K562 (cell line): Measurements from ENCODE around the gene VDAC1. TPM values are rescaled to one million over a fixed set of nuclear protein-coding genes. Genes with fewer than 3 reads are reported as not detected.

Experiments used
- EP400 ChIP-seq: fragments of 450-650 bp; IDR thresholded peaks from 2 replicates; pipeline ENCODE4 v1.6.1; 2017; ENCODE audit warnings: antibody characterized with exemption, mild to moderate bottlenecking, moderate library complexity
- FOXP1 ChIP-seq: sonication (generic); formaldehyde crosslinking; IDR thresholded peaks from 2 replicates; pipeline ENCODE4 v1.8.0; 2022; ENCODE audit warnings: mild to moderate bottlenecking, missing genetic modification reagents
- HES1 ChIP-seq: fragments of 450-650 bp; IDR thresholded peaks from 2 replicates; pipeline ENCODE4 v1.6.1; 2016; ENCODE audit warnings: low read depth, mild to moderate bottlenecking, moderate library complexity
- HMG20A ChIP-seq: fragments of 450-650 bp; formaldehyde crosslinking; conservative IDR thresholded peaks from 2 replicates; pipeline ENCODE4 v1.4.0; 2020; ENCODE audit warnings: mild to moderate bottlenecking, mixed read lengths
- IFI16 ChIP-seq: fragments of 250-450 bp; sonication (Bioruptor Pico); IDR thresholded peaks from 2 replicates; pipeline ENCODE4 v2.1.2; 2022; ENCODE audit warnings: mild to moderate bottlenecking, inconsistent platforms
- IRF2 ChIP-seq: sonication (generic); formaldehyde crosslinking; IDR thresholded peaks from 2 replicates; pipeline ENCODE4 v1.8.1; 2022; ENCODE audit warnings: mild to moderate bottlenecking, missing genetic modification reagents
- MLLT1 ChIP-seq, 2 experiments: fragments of 450-650 bp; IDR thresholded peaks; 2 replicates each; pipeline ENCODE4 v1.6.1; 2016
- MYC ChIP-seq, 2 experiments: fragments of 250-450 bp in 1 of 2; sonication (Bioruptor Pico) in 1 of 2; IDR thresholded peaks; 2 replicates each; pipeline versions ENCODE4 v1.5.1 to v1.6.1; 2012 to 2021; ENCODE audit warnings: low read depth in 2 of 2, borderline replicate concordance in 1 of 2, improper control_type of control experiment in 1 of 2, low read length in 1 of 2, mild to moderate bottlenecking in 1 of 2, moderate library complexity in 1 of 2
- PATZ1 ChIP-seq: fragments of 250-450 bp; sonication (Bioruptor Pico); IDR thresholded peaks from 2 replicates; pipeline ENCODE4 v1.5.0; 2020; ENCODE audit warnings: mild to moderate bottlenecking, borderline replicate concordance
- RBM25 ChIP-seq: fragments of 200-400 bp; formaldehyde crosslinking; IDR thresholded peaks from 2 replicates; pipeline ENCODE4 v1.6.1; 2018; ENCODE audit warnings: low read length, low read depth, moderate library complexity; ENCODE audit not compliant: severe bottlenecking
- RNF2 ChIP-seq: sonication (generic); IDR thresholded peaks from 2 replicates; pipeline ENCODE4 v1.6.1; 2016
- SMARCE1 ChIP-seq: fragments of 450-650 bp; IDR thresholded peaks from 2 replicates; pipeline ENCODE4 v1.7.1; 2016; ENCODE audit warnings: mild to moderate bottlenecking
- THRA ChIP-seq: fragments of 450-650 bp; IDR thresholded peaks from 2 replicates; pipeline ENCODE4 v1.6.1; 2017; ENCODE audit warnings: mild to moderate bottlenecking, moderate library complexity
- ZKSCAN1 ChIP-seq: fragments of 150-350 bp; IDR thresholded peaks from 2 replicates; pipeline ENCODE4 v1.6.1; 2016; ENCODE audit warnings: low read depth, low read length
- ZNF174 ChIP-seq: fragments of 250-450 bp; sonication (Bioruptor Pico); IDR thresholded peaks from 2 replicates; pipeline ENCODE4 v1.4.0; 2020; ENCODE audit warnings: mild to moderate bottlenecking
- ZNF23 ChIP-seq: fragments of 250-450 bp; sonication (Bioruptor Pico); IDR thresholded peaks from 2 replicates; pipeline ENCODE4 v1.4.0; 2020; ENCODE audit warnings: mild to moderate bottlenecking
- ZNF444 ChIP-seq: fragments of 250-450 bp; sonication (Bioruptor Pico); IDR thresholded peaks from 2 replicates; pipeline ENCODE4 v1.4.0; 2020; ENCODE audit warnings: mild to moderate bottlenecking, moderate library complexity
- ZNF586 ChIP-seq: fragments of 450-650 bp; formaldehyde crosslinking; conservative IDR thresholded peaks from 2 replicates; pipeline ENCODE4 v1.4.0; 2020; ENCODE audit warnings: mild to moderate bottlenecking, moderate library complexity
- ZSCAN29 ChIP-seq: fragments of 450-650 bp; IDR thresholded peaks from 2 replicates; pipeline ENCODE4 v1.6.1; 2017
- ZZZ3 ChIP-seq: fragments of 450-650 bp; IDR thresholded peaks from 2 replicates; pipeline ENCODE4 v1.6.1; 2016; ENCODE audit warnings: antibody characterized with exemption, mild to moderate bottlenecking, moderate library complexity
- polyA plus RNA-seq, 8 experiments: library from polyadenylated mRNA; depleted of rRNA in 4 of 8; stranded (reverse) in 5 of 8; unstranded in 3 of 8; fragments of >200 nt; fragmentation: Nextera tagmentation in 2 of 8; fragmentation: Illumina TruSeq in 1 of 8; extraction: Ambion mirVana in 2 of 8; extraction: Trizol in 1 of 8; gene quantifications; 2 replicates each; pipeline versions ENCODE4 v1.2.1 to v1.2.3, GENCODE V29; 2011 to 2014; ENCODE audit warnings: inconsistent platforms in 1 of 8, missing spikeins in 1 of 8
- total RNA-seq, 7 experiments: library from RNA; depleted of rRNA in 6 of 7; stranded (reverse); fragments of >200 nt in 6 of 7; fragmentation: Illumina TruSeq in 2 of 7; extraction: Trizol in 2 of 7; gene quantifications; 2 replicates each; pipeline versions ENCODE4 v1.2.1 to v1.2.3, GENCODE V29; 2011 to 2021; ENCODE audit warnings: low replicate concordance in 1 of 7
- TF ChIP-seq, protein P1 (sequence below): fragments of 450-650 bp; IDR thresholded peaks from 2 replicates; pipeline ENCODE4 v1.6.1; 2016; ENCODE audit warnings: antibody characterized with exemption
- TF ChIP-seq, protein P2 (sequence below): sonication (generic); formaldehyde crosslinking; IDR thresholded peaks from 2 replicates; pipeline ENCODE4 v1.9.0; 2022; ENCODE audit warnings: mild to moderate bottlenecking, missing genetic modification reagents

The VDAC1 gene
- total and polyA plus RNA-seq, 9 of the 15 experiments (the other 6 are each of a cell fraction or from before 2014, with no cell fraction given) = 168 to 366 (median 293) TPM

DNA sequence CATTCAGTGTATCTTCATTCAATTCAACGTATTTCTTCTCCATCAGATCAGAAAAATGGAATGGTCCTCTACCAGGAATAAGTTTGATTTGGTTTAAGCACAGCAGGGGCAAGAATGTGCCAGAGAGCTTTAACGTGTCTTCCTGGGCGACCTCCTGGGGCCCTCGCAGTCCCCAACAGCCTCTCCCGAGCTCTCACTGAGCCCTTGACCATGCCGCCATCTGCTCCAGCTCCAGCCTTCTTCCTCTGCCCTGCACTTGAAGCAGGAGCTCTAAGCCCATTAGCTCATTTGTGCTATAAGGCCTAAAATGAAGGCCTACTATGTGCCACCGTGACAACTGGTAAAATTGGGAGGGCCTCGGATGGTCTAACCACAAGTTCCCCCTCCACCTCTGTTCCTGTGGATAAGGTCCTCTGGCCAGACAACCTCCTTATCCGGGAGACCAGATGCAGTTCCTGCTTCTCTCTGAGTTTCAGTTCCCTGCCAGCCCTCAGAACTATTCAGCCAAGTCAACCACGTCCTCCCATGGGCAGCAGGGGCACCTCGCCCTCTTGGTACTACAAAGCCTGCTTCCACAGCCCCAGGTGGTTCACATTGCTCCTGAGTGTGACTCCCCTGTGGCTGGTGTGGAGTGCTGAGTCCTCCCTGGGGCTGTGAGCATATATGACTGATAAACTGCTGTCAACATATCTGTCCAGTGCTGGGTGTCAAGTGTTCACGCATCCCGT lies 72.2 kb downstream of the VDAC1 start (continued):
- TF ChIP-seq, protein P1, sequence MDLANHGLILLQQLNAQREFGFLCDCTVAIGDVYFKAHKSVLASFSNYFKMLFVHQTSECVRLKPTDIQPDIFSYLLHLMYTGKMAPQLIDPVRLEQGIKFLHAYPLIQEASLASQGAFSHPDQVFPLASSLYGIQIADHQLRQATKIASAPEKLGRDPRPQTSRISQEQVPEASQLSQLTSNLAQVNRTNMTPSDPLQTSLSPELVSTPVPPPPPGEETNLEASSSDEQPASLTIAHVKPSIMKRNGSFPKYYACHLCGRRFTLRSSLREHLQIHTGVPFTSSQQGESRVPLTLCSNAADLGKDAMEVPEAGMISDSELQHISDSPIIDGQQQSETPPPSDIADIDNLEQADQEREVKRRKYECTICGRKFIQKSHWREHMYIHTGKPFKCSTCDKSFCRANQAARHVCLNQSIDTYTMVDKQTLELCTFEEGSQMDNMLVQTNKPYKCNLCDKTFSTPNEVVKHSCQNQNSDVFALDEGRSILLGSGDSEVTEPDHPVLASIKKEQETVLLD = peak; percentile 68
- TF ChIP-seq HMG20A (CRISPR knock-in tag) (no peak), ZNF586 (CRISPR knock-in tag) (no peak), IRF2 (CRISPR knock-in tag) (no peak), ZNF444 (CRISPR knock-in tag) (0 out of 2 replicates have a peak, but pooled peaks have one; percentile 14), ZZZ3 (no peak), ZNF23 (0 out of 2 replicates have a peak, but pooled peaks have one; percentile 21), THRA (no peak), MYC (IDR thresholded peaks at IDR 0.05; ENCODE audit: low read depth, low read length) (0 out of 2 replicates have a peak, but pooled peaks have one; percentile 9), MYC (CRISPR knock-in tag; IDR thresholded peaks at IDR 0.05; ENCODE audit: borderline replicate concordance, low read depth) (no peak), ZKSCAN1 (peak; percentile 100), RNF2 (peak; percentile 87), EP400 (no peak), ZNF174 (CRISPR knock-in tag) (no peak), HES1 (no peak), FOXP1 (CRISPR knock-in tag) (no peak), PATZ1 (CRISPR knock-in tag) (no peak), IFI16 (peak; percentile 58; the same call in 1 of the 2 replicates), RBM25 (no peak), SMARCE1 (peak; percentile 96), MLLT1 (IDR thresholded peaks at IDR 0.05) (peak in 1 of 2 experiments; percentile 94; a peak in 2 of 4 replicates), ZSCAN29 (no peak)
- TF ChIP-seq, protein P2, sequence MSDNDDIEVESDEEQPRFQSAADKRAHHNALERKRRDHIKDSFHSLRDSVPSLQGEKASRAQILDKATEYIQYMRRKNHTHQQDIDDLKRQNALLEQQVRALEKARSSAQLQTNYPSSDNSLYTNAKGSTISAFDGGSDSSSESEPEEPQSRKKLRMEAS (CRISPR knock-in tag) = peak; percentile 66
